Adrenal gland (tissue), 12 donors: ENCODE measurements around the gene SCARF2. TPM values are rescaled to one million over a fixed set of nuclear protein-coding genes. Genes with fewer than 3 reads are reported as not detected.

ENCODE experiments used
- DNase-seq, 7 donors: peaks; one replicate each; pipeline ENCODE4 v3.0.0-alpha.2; 2019 to 2020
- H3K27ac ChIP-seq, 5 donors: fragments of 200-600 bp; sonication (generic) in 4 of 5; 1 replicate in 3 of 5; 2 replicates in 2 of 5; pipeline versions ENCODE4 v1.5.1 to v1.8.0; 2016 to 2020; ENCODE audit warnings: mild to moderate bottlenecking in 1 of 5
- H3K27me3 ChIP-seq: fragments of 200-600 bp; 2 replicates; pipeline ENCODE4 v1.8.0; 2021
- H3K36me3 ChIP-seq, 2 donors: fragments of 200-600 bp; replicated peaks in 1 of 2; 1 replicate in 1 of 2; 2 replicates in 1 of 2; pipeline versions ENCODE4 v1.5.1 to v1.8.0; 2018 to 2022
- H3K4me1 ChIP-seq, 2 donors: fragments of 200-600 bp; replicated peaks in 1 of 2; 1 replicate in 1 of 2; 2 replicates in 1 of 2; pipeline versions ENCODE4 v1.5.1 to v1.8.0; 2018 to 2021
- H3K4me3 ChIP-seq, 4 donors: fragments of 200-600 bp; sonication (generic) in 3 of 4; one replicate each; pipeline ENCODE4 v1.5.1; 2016 to 2018
- H3K9me3 ChIP-seq, 3 donors: fragments of 200-600 bp; sonication (generic) in 1 of 3; replicated peaks in 1 of 3; 1 replicate in 2 of 3; 2 replicates in 1 of 3; pipeline versions ENCODE4 v1.5.1 to v1.8.0; 2016 to 2021
- CTCF ChIP-seq, 6 experiments: fragments of 450-650 bp in 4 of 6; fragments of 200-600 bp in 2 of 6; sonication (generic) in 1 of 6; IDR thresholded peaks; 1 replicate in 5 of 6; 2 replicates in 1 of 6; pipeline versions ENCODE4 v1.5.1 to v1.8.0; 2016 to 2021; ENCODE audit warnings: antibody characterized with exemption in 6 of 6, mild to moderate bottlenecking in 2 of 6, moderate library complexity in 1 of 6
- POLR2A ChIP-seq, 2 donors: fragments of 450-650 bp; IDR thresholded peaks; one replicate each; pipeline ENCODE4 v1.6.1; 2017; ENCODE audit warnings: antibody characterized with exemption in 2 of 2, mild to moderate bottlenecking in 2 of 2, moderate library complexity in 1 of 2
- WGBS, 4 donors: extraction: QIAGEN DNeasy Blood & Tissue Kit in 2 of 4; methylation state at CpG; one replicate each; pipeline versions ENCODE4 v1.1.5 to v1.1.7; 2013 to 2017; 5-methylcytosine and 5-hydroxymethylcytosine counted together
- intact Hi-C, 2 donors: fragments of 100-400 bp; cut with DNase I; formaldehyde crosslinking; loops; one replicate each; pipeline versions ENCODE4 v1.14.1 to v1.15.0; 2022 to 2023
- polyA plus RNA-seq, 3 donors: library from polyadenylated mRNA; stranded (reverse); fragments of 200-250 nt in 2 of 3; fragments of 350-450 nt in 1 of 3; fragmentation: Illumina TruSeq in 1 of 3; extraction: RNeasy Lipid Tissue Mini Kit (QIAGEN cat#74804) in 1 of 3; gene quantifications; one replicate each; pipeline ENCODE4 v1.2.3, GENCODE V29; 2013 to 2014
- total RNA-seq, 9 donors: library from RNA; depleted of rRNA in 4 of 9; stranded (reverse); fragments of >200 nt in 4 of 9; fragments of 120-200 nt in 1 of 9; fragmentation: NEBNext Ultra II Directional in 1 of 9; extraction: Animal tissue kit (Norgen Biotek cat#: 25700) in 1 of 9; gene quantifications; one replicate each; pipeline versions ENCODE4 v1.1.0 to v1.2.4, GENCODE V29; 2013 to 2023
- donor health status: healthy with polysubstance abuse.
- donor health status: Bipolar disorder and iron deficiency.
- donor health status: DM: yes; HTN: yes; CAD: no.
- donor health status: DM: no; HTN: no; CAD: no.
- donor health status: DM: no; HTN: no; CAD: no.
- donor health status: DM: yes; HTN: yes; CAD: no.

The SCARF2 gene
- total and polyA plus RNA-seq, 12 donors = 0.92 to 45.3 (median 7.4) TPM

GRCh38 chr22:20466659-20467379, 29.2 kb upstream of the SCARF2 start:
- TF ChIP-seq CTCF (IDR thresholded peaks at IDR 0.05) (no peak), POLR2A (IDR thresholded peaks at IDR 0.05) (no peak)
- H3K27me3 ChIP-seq = no peaks in the 10 kb centered on the region
- 63 to 68% (median 65%) methylated on average over 3 of the region's 3 CpGs for WGBS, 4 donors
- no peak overlapping the region for H3K4me3 ChIP-seq
- peaks cover 3 to 5% of the 10 kb centered on the region in 2 donors for H3K4me1 ChIP-seq
- no peaks in the 10 kb centered on the region for H3K9me3 ChIP-seq
- intact Hi-C loops = no loop called here
- no peak overlapping the region for H3K27ac ChIP-seq
- no peak for DNase-seq
- H3K36me3 ChIP-seq = peaks cover 0 to 5% of the 10 kb centered on the region in 2 donors

GRCh38 chr22:20465759-20466077, 28.1 kb upstream of the SCARF2 start:
- no peak for TF ChIP-seq POLR2A (IDR thresholded peaks at IDR 0.05)
- TF ChIP-seq CTCF (IDR thresholded peaks at IDR 0.05) = no peak
- no peak for DNase-seq
- H3K4me3 ChIP-seq = no peak overlapping the region
- WGBS, 4 donors = 86 to 96% (median 92%) methylated on average over 5 of the region's 5 CpGs
- H3K27ac ChIP-seq = no peak overlapping the region
- peaks cover 3 to 5% of the 10 kb centered on the region in 2 donors for H3K4me1 ChIP-seq
- intact Hi-C loops = no loop called here
- peaks cover 0 to 3% of the 10 kb centered on the region in 2 donors for H3K36me3 ChIP-seq
- H3K27me3 ChIP-seq = no peaks in the 10 kb centered on the region
- no peaks in the 10 kb centered on the region for H3K9me3 ChIP-seq

GRCh38 chr22:20464912-20465758, 27.5 kb upstream of the SCARF2 start:
- H3K4me3 ChIP-seq = no peak overlapping the region
- TF ChIP-seq CTCF (IDR thresholded peaks at IDR 0.05) = no peak
- no peak for TF ChIP-seq POLR2A (IDR thresholded peaks at IDR 0.05)
- H3K9me3 ChIP-seq = no peaks in the 10 kb centered on the region
- peaks cover 0 to 3% of the 10 kb centered on the region in 2 donors for H3K36me3 ChIP-seq
- no peaks in the 10 kb centered on the region for H3K27me3 ChIP-seq
- H3K27ac ChIP-seq = no peak overlapping the region
- H3K4me1 ChIP-seq = peaks cover 3 to 5% of the 10 kb centered on the region in 2 donors
- intact Hi-C loops = no loop called here
- 94 to 97% (median 97%) methylated on average over 15 to 32 of the region's 32 CpGs for WGBS, 4 donors
- DNase-seq = no peak

- peaks cover 3 to 5% of the 10 kb centered on the region in 2 donors for H3K4me1 ChIP-seq
- H3K27ac ChIP-seq = peak overlapping the region in 2 of 5 donors; percentile 20 to 26
- TF ChIP-seq CTCF (IDR thresholded peaks at IDR 0.05) (no peak), POLR2A (IDR thresholded peaks at IDR 0.05) (no peak)
- DNase-seq = no peak
- WGBS, 4 donors = 83 to 95% (median 89%) methylated on average over 9 to 11 of the region's 11 CpGs
- intact Hi-C loops = no loop called here
- no peaks in the 10 kb centered on the region for H3K27me3 ChIP-seq
- no peaks in the 10 kb centered on the region for H3K9me3 ChIP-seq
- H3K4me3 ChIP-seq = no peak overlapping the region
- peaks cover 0 to 3% of the 10 kb centered on the region in 2 donors for H3K36me3 ChIP-seq
Measured at GRCh38 chr22:20464096-20464614, 26.5 kb upstream of the SCARF2 start.
